ENCODE data around the gene COBLL1.

The COBLL1 gene

GRCh38 chr2:164655750-164656149 lies 185.9 kb downstream of the COBLL1 start:
- H3K4me3 ChIP-seq (ENCODE audit: low read length), result no peak overlapping the region
- H3K18ac ChIP-seq (ENCODE audit: low read length), result no peak overlapping the region
- H2BK15ac ChIP-seq (replicated peaks; ENCODE audit: low read depth), result no peak overlapping the region
- H2BK5ac ChIP-seq (ENCODE audit: low read length), result no peak overlapping the region
- no peak overlapping the region for H3K9ac ChIP-seq (ENCODE audit: low read length)
- H3K79me2 ChIP-seq (ENCODE audit: control insufficient read depth, insufficient read depth, low read length), result no peaks in the 10 kb centered on the region
- H4K5ac ChIP-seq (ENCODE audit: low read length), result no peak overlapping the region
- no peak overlapping the region for H2BK120ac ChIP-seq (ENCODE audit: low read depth, low read length)
- H3K4me1 ChIP-seq (ENCODE audit: control insufficient read depth, low read depth, low read length), result no peaks in the 10 kb centered on the region
- H3K4me2 ChIP-seq (ENCODE audit: low read length), result no peak overlapping the region
- H3K36me3 ChIP-seq (ENCODE audit: control insufficient read depth, insufficient read depth, low read length), result no peaks in the 10 kb centered on the region
- no peak overlapping the region for H3K27ac ChIP-seq (ENCODE audit: low read depth, low read length)
- H4K8ac ChIP-seq (ENCODE audit: low read depth, low read length), result no peak overlapping the region
- H2AK5ac ChIP-seq (ENCODE audit: low read length), result no peak overlapping the region
- H3K4ac ChIP-seq (ENCODE audit: low read depth, low read length), result no peak overlapping the region
- H3K23ac ChIP-seq (ENCODE audit: low read length), result no peak overlapping the region
- H3K56ac ChIP-seq (ENCODE audit: low read length), result no peak overlapping the region
- H3K27me3 ChIP-seq (ENCODE audit: insufficient read depth, low read length, poor library complexity), result no peaks in the 10 kb centered on the region
- DNase-seq, result peak; percentile 14
- no peaks in the 10 kb centered on the region for H3K79me1 ChIP-seq (ENCODE audit: low read length)
- no CpG with 5 or more reads among the region's 2 CpGs for WGBS (ENCODE audit: extremely low coverage, insufficient coverage, low lambda C conversion rate)

DNA sequence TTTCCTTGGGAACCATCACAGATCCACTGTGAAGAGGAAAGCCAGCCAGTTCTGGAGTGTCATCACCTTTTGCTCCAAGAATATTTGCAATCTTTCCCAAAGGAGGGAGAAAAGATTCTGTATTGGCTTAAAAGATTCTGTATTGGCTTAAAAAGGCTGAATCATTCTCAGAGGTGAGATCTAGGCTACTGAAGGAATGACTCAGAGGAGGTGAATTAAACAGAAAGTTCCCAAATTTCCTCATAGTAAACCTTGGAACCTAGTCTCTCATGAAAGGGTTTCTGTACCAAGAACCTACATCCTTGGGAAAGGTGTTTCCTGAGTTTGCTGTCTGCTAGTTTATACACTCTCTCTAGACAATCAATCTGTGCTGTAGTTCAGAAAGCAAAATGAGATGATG lies 186.3 kb downstream of the COBLL1 start:
- Histone ChIP-seq H4K8ac (ENCODE audit: low read depth, low read length) (no peak overlapping the region), H3K27ac (ENCODE audit: low read depth, low read length) (no peak overlapping the region), H2BK5ac (ENCODE audit: low read length) (no peak overlapping the region), H3K4me2 (ENCODE audit: low read length) (no peak overlapping the region), H3K79me1 (ENCODE audit: low read length) (no peaks in the 10 kb centered on the region), H2AK5ac (ENCODE audit: low read length) (no peak overlapping the region), H3K23ac (ENCODE audit: low read length) (no peak overlapping the region), H3K9ac (ENCODE audit: low read length) (no peak overlapping the region), H2BK15ac (replicated peaks; ENCODE audit: low read depth) (no peak overlapping the region), H2BK120ac (ENCODE audit: low read depth, low read length) (no peak overlapping the region), H3K56ac (ENCODE audit: low read length) (no peak overlapping the region), H3K36me3 (ENCODE audit: control insufficient read depth, insufficient read depth, low read length) (no peaks in the 10 kb centered on the region), H3K79me2 (ENCODE audit: control insufficient read depth, insufficient read depth, low read length) (no peaks in the 10 kb centered on the region), H3K4ac (ENCODE audit: low read depth, low read length) (no peak overlapping the region), H3K4me1 (ENCODE audit: control insufficient read depth, low read depth, low read length) (no peaks in the 10 kb centered on the region), H3K4me3 (ENCODE audit: low read length) (no peak overlapping the region), H4K5ac (ENCODE audit: low read length) (no peak overlapping the region), H3K18ac (ENCODE audit: low read length) (no peak overlapping the region), H3K27me3 (ENCODE audit: insufficient read depth, low read length, poor library complexity) (no peaks in the 10 kb centered on the region)
- DNase-seq, result no peak

DNA sequence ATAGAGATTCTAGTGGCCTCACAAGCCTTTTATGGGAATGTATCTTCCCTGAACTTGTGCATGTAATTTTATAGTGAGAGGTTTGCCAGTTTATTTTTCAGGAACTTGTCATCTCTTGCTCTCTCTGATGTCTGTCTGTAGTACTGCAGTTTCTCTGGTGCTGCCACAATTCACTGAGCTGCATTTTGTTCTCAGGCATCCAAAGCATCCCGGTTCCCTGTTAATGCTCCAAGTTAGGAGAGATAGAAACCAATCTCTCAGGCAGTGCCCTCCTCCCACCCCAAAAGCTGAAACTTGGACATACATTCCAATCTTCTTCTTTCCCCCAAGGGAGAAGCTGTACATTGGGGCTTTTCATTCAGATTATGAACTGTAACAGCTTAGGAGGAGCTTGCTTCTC lies 190.3 kb downstream of the COBLL1 start:
- no peak overlapping the region for H3K27ac ChIP-seq (ENCODE audit: low read depth, low read length)
- no peak overlapping the region for H3K23ac ChIP-seq (ENCODE audit: low read length)
- no peak overlapping the region for H3K4me3 ChIP-seq (ENCODE audit: low read length)
- H3K4me1 ChIP-seq (ENCODE audit: control insufficient read depth, low read depth, low read length), result no peaks in the 10 kb centered on the region
- H3K79me2 ChIP-seq (ENCODE audit: control insufficient read depth, insufficient read depth, low read length), result no peaks in the 10 kb centered on the region
- no peak overlapping the region for H3K4me2 ChIP-seq (ENCODE audit: low read length)
- no peak overlapping the region for H2BK120ac ChIP-seq (ENCODE audit: low read depth, low read length)
- peak; percentile 27 for DNase-seq
- no peak overlapping the region for H4K5ac ChIP-seq (ENCODE audit: low read length)
- no CpG with 5 or more reads among the region's 1 CpG for WGBS (ENCODE audit: extremely low coverage, insufficient coverage, low lambda C conversion rate)
- H3K56ac ChIP-seq (ENCODE audit: low read length), result no peak overlapping the region
- H2BK5ac ChIP-seq (ENCODE audit: low read length), result no peak overlapping the region
- no peak overlapping the region for H3K9ac ChIP-seq (ENCODE audit: low read length)
- H3K79me1 ChIP-seq (ENCODE audit: low read length), result no peaks in the 10 kb centered on the region
- no peaks in the 10 kb centered on the region for H3K27me3 ChIP-seq (ENCODE audit: insufficient read depth, low read length, poor library complexity)
- no peak overlapping the region for H4K8ac ChIP-seq (ENCODE audit: low read depth, low read length)
- no peak overlapping the region for H3K4ac ChIP-seq (ENCODE audit: low read depth, low read length)
- H2AK5ac ChIP-seq (ENCODE audit: low read length), result no peak overlapping the region
- H3K36me3 ChIP-seq (ENCODE audit: control insufficient read depth, insufficient read depth, low read length), result no peaks in the 10 kb centered on the region
- no peak overlapping the region for H3K18ac ChIP-seq (ENCODE audit: low read length)
- H2BK15ac ChIP-seq (replicated peaks; ENCODE audit: low read depth), result no peak overlapping the region

GRCh38 chr2:164644036-164644700 lies 197.5 kb downstream of the COBLL1 start:
- no peak overlapping the region for H3K18ac ChIP-seq (ENCODE audit: low read length)
- H3K4ac ChIP-seq (ENCODE audit: low read depth, low read length), result no peak overlapping the region
- H2BK5ac ChIP-seq (ENCODE audit: low read length), result no peak overlapping the region
- no peak for DNase-seq
- no peak overlapping the region for H2BK120ac ChIP-seq (ENCODE audit: low read depth, low read length)
- H3K79me2 ChIP-seq (ENCODE audit: control insufficient read depth, insufficient read depth, low read length), result no peaks in the 10 kb centered on the region
- H2AK5ac ChIP-seq (ENCODE audit: low read length), result no peak overlapping the region
- no peak overlapping the region for H2BK15ac ChIP-seq (replicated peaks; ENCODE audit: low read depth)
- H3K23ac ChIP-seq (ENCODE audit: low read length), result no peak overlapping the region
- H3K4me2 ChIP-seq (ENCODE audit: low read length), result no peak overlapping the region
- no peaks in the 10 kb centered on the region for H3K79me1 ChIP-seq (ENCODE audit: low read length)
- no peak overlapping the region for H3K9ac ChIP-seq (ENCODE audit: low read length)
- H3K27me3 ChIP-seq (ENCODE audit: insufficient read depth, low read length, poor library complexity), result no peaks in the 10 kb centered on the region
- no peak overlapping the region for H3K27ac ChIP-seq (ENCODE audit: low read depth, low read length)
- H3K4me3 ChIP-seq (ENCODE audit: low read length), result no peak overlapping the region
- WGBS (ENCODE audit: extremely low coverage, insufficient coverage, low lambda C conversion rate), result no CpG with 5 or more reads among the region's 1 CpG
- no peaks in the 10 kb centered on the region for H3K36me3 ChIP-seq (ENCODE audit: control insufficient read depth, insufficient read depth, low read length)
- no peak overlapping the region for H4K5ac ChIP-seq (ENCODE audit: low read length)
- no peak overlapping the region for H4K8ac ChIP-seq (ENCODE audit: low read depth, low read length)
- H3K56ac ChIP-seq (ENCODE audit: low read length), result no peak overlapping the region
- no peaks in the 10 kb centered on the region for H3K4me1 ChIP-seq (ENCODE audit: control insufficient read depth, low read depth, low read length)

DNA sequence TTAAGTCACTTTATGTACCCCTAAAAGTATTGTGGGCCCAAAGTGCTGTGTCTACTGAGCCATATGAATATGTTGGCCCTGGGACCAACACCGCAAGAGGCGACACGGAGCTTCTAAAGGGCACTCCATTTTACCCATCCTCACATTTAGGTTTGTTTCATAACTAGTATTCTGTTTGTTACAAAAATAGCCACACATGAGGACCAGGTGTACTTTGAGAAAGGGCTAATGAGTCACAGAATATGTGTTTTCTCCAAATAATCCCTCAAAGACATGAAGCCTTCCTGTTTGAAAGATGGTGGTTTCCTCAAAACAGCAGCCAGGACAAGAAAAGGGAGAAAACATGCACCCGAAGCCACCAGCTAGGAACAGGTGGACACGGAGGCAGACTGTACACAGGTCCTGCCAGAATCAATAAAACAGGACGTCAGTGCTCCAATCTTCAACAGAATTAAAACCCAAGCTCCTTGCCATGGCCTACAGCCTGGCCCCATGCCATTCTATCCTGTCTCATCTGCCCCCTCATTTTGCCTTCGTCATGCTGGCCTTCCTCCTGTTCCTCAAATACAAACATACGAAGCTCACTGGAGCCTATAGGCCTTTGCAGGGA lies 198.6 kb downstream of the COBLL1 start:
- Histone ChIP-seq H3K79me2 (ENCODE audit: control insufficient read depth, insufficient read depth, low read length) (no peaks in the 10 kb centered on the region), H3K9ac (ENCODE audit: low read length) (no peak overlapping the region), H3K4me2 (ENCODE audit: low read length) (no peak overlapping the region), H3K36me3 (ENCODE audit: control insufficient read depth, insufficient read depth, low read length) (no peaks in the 10 kb centered on the region), H2BK5ac (ENCODE audit: low read length) (no peak overlapping the region), H3K27me3 (ENCODE audit: insufficient read depth, low read length, poor library complexity) (no peaks in the 10 kb centered on the region), H2BK120ac (ENCODE audit: low read depth, low read length) (no peak overlapping the region), H4K8ac (ENCODE audit: low read depth, low read length) (no peak overlapping the region), H3K23ac (ENCODE audit: low read length) (no peak overlapping the region), H3K4me1 (ENCODE audit: control insufficient read depth, low read depth, low read length) (no peaks in the 10 kb centered on the region), H2AK5ac (ENCODE audit: low read length) (no peak overlapping the region), H3K4me3 (ENCODE audit: low read length) (no peak overlapping the region), H3K79me1 (ENCODE audit: low read length) (no peaks in the 10 kb centered on the region), H3K18ac (ENCODE audit: low read length) (no peak overlapping the region), H2BK15ac (replicated peaks; ENCODE audit: low read depth) (no peak overlapping the region), H3K27ac (ENCODE audit: low read depth, low read length) (no peak overlapping the region), H3K4ac (ENCODE audit: low read depth, low read length) (no peak overlapping the region), H3K56ac (ENCODE audit: low read length) (no peak overlapping the region), H4K5ac (ENCODE audit: low read length) (no peak overlapping the region)
- no CpG with 5 or more reads among the region's 8 CpGs for WGBS (ENCODE audit: extremely low coverage, insufficient coverage, low lambda C conversion rate)
- DNase-seq, result no peak

GRCh38 chr2:164642268-164642667 lies 199.4 kb downstream of the COBLL1 start:
- Histone ChIP-seq H3K18ac (ENCODE audit: low read length) (no peak overlapping the region), H3K79me1 (ENCODE audit: low read length) (no peaks in the 10 kb centered on the region), H3K23ac (ENCODE audit: low read length) (no peak overlapping the region), H3K4ac (ENCODE audit: low read depth, low read length) (no peak overlapping the region), H2BK120ac (ENCODE audit: low read depth, low read length) (no peak overlapping the region), H4K8ac (ENCODE audit: low read depth, low read length) (no peak overlapping the region), H3K27me3 (ENCODE audit: insufficient read depth, low read length, poor library complexity) (no peaks in the 10 kb centered on the region), H3K4me2 (ENCODE audit: low read length) (no peak overlapping the region), H3K4me1 (ENCODE audit: control insufficient read depth, low read depth, low read length) (no peaks in the 10 kb centered on the region), H2BK5ac (ENCODE audit: low read length) (no peak overlapping the region), H3K56ac (ENCODE audit: low read length) (no peak overlapping the region), H3K4me3 (ENCODE audit: low read length) (no peak overlapping the region), H3K9ac (ENCODE audit: low read length) (no peak overlapping the region), H2AK5ac (ENCODE audit: low read length) (no peak overlapping the region), H4K5ac (ENCODE audit: low read length) (no peak overlapping the region), H3K79me2 (ENCODE audit: control insufficient read depth, insufficient read depth, low read length) (no peaks in the 10 kb centered on the region), H2BK15ac (replicated peaks; ENCODE audit: low read depth) (no peak overlapping the region), H3K36me3 (ENCODE audit: control insufficient read depth, insufficient read depth, low read length) (no peaks in the 10 kb centered on the region), H3K27ac (ENCODE audit: low read depth, low read length) (no peak overlapping the region)
- no peak for DNase-seq
- no CpG with 5 or more reads among the region's 2 CpGs for WGBS (ENCODE audit: extremely low coverage, insufficient coverage, low lambda C conversion rate)
